ENCODE measurements around the gene PGBD4. TPM values are rescaled to one million over a fixed set of nuclear protein-coding genes. Genes with fewer than 3 reads are reported as not detected.

Gene PGBD4
- polyA plus RNA-seq, 3 donors: 0.38 to 0.93 (median 0.58) TPM

- Histone ChIP-seq H3K9ac (ENCODE audit: insufficient read depth, low read length, poor library complexity, severe bottlenecking) (peak overlapping the region; percentile 91), H3K36me3 (replicated peaks in 1 of 2; ENCODE audit: control insufficient read depth in 1 of 2, insufficient read depth in 2 of 2, low read length in 2 of 2) (peaks cover 0 to 4% of the 10 kb centered on the region in 2 donors), H3K4me2 (replicated peaks; ENCODE audit: extremely low read depth, low read length, poor library complexity, severe bottlenecking) (peak overlapping the region; percentile 88), H3K4me1 (ENCODE audit: control insufficient read depth in 1 of 2, insufficient read depth in 2 of 2, low read length in 2 of 2) (peaks cover 23 to 28% of the 10 kb centered on the region in 2 donors), H3K4me3 (replicated peaks in 1 of 3; ENCODE audit: low read depth in 2 of 3, low read length in 3 of 3) (peak overlapping the region; percentile 87 to 98 (median 97)), H2AFZ (ENCODE audit: insufficient read depth, low read depth, low read length, poor library complexity, severe bottlenecking) (peak overlapping the region; percentile 75), H4K20me1 (ENCODE audit: insufficient read depth, low read length) (no peaks in the 10 kb centered on the region), H3K27me3 (ENCODE audit: control insufficient read depth in 2 of 2, insufficient read depth in 2 of 2, low read length in 2 of 2) (no peaks in the 10 kb centered on the region), H3K9me3 (replicated peaks in 1 of 2; ENCODE audit: control insufficient read depth in 1 of 2, insufficient read depth in 1 of 2, low read length in 2 of 2) (no peaks in the 10 kb centered on the region), H3K27ac (ENCODE audit: low read depth in 1 of 2, low read length in 2 of 2) (peak overlapping the region; percentile 91 to 96), H3K79me2 (ENCODE audit: insufficient read depth, low read length) (peaks cover 43% of the 10 kb centered on the region)
- H3K4me3 Mint-ChIP-seq: peak overlapping the region; percentile 98 to 99
- peak overlapping the region; percentile 98 to 100 (median 99) for H3K27ac Mint-ChIP-seq
- intact Hi-C loops (cut with micrococcal nuclease): loop anchor here (5.0 to 10.0 kb wide), 4 partner anchors 110 to 882 kb away; partner anchors contain the start of genes KATNBL1 (in 2 of the 2), EMC4 (in 1 of the 2), SLC12A6 (in 1 of the 2) and ZNF770 (in 1 of the 2)
- H3K4me1 Mint-ChIP-seq: peaks cover 20% of the 10 kb centered on the region
- WGBS (ENCODE audit: insufficient coverage): 39% methylated on average over 17 of the region's 29 CpGs
- H3K27me3 Mint-ChIP-seq (ENCODE audit: low read depth in 3 of 3): no peaks in the 10 kb centered on the region
- TF ChIP-seq CTCF (IDR thresholded peaks at IDR 0.05): no peak
- DNase-seq: no peak
- peaks cover 9 to 14% of the 10 kb centered on the region in 2 donors for H3K36me3 Mint-ChIP-seq
- H3K9me3 Mint-ChIP-seq: peaks cover 2 to 15% (median 9%) of the 10 kb centered on the region in 7 donors
Observed at GRCh38 chr15:34102175-34102925, 467 bp downstream of the PGBD4 start.

DNA sequence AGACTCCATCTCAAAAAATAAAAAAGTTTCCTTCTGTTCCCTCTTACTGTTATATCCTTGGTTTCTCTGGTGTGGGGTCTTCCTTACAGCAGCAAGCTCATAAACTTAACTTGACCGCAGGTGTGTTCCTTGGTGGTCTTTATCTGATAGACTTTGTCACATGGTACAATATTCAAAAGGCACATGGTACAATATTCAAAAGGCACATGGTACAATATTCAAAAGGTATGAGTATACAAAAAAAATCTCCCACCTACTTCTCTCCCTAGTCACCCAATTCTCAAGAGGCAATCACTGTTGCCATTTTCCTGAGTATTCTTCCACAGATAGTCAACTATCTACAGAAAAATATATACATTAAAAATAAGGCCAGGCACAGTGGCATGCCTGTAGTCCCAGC, 4.5 kb downstream of the PGBD4 start:
- peaks cover 7% of the 10 kb centered on the region in 2 donors for H3K4me1 ChIP-seq (ENCODE audit: control insufficient read depth in 1 of 2, insufficient read depth in 2 of 2, low read length in 2 of 2)
- H3K36me3 ChIP-seq (replicated peaks in 1 of 2; ENCODE audit: control insufficient read depth in 1 of 2, insufficient read depth in 2 of 2, low read length in 2 of 2): no peaks in the 10 kb centered on the region
- no peak overlapping the region for H3K9ac ChIP-seq (ENCODE audit: insufficient read depth, low read length, poor library complexity, severe bottlenecking)
- no peak overlapping the region for H3K4me2 ChIP-seq (replicated peaks; ENCODE audit: extremely low read depth, low read length, poor library complexity, severe bottlenecking)
- Mint-ChIP-seq H3K27me3 (ENCODE audit: low read depth in 3 of 3) (no peaks in the 10 kb centered on the region), H3K4me1 (peaks cover 9% of the 10 kb centered on the region), H3K27ac (no peak overlapping the region), H3K4me3 (no peak overlapping the region), H3K9me3 (peaks cover 2 to 12% (median 9%) of the 10 kb centered on the region in 7 donors), H3K36me3 (peaks cover 9 to 10% of the 10 kb centered on the region in 2 donors)
- H4K20me1 ChIP-seq (ENCODE audit: insufficient read depth, low read length): no peaks in the 10 kb centered on the region
- H3K27ac ChIP-seq (ENCODE audit: low read depth in 1 of 2, low read length in 2 of 2): no peak overlapping the region
- peaks cover 2% of the 10 kb centered on the region for H3K79me2 ChIP-seq (ENCODE audit: insufficient read depth, low read length)
- intact Hi-C loops (cut with micrococcal nuclease): loop anchor here in 1 of 2 donors (10.0 kb wide), 1 partner anchor 878 kb away; the partner anchor contains the start of gene ZNF770
- no CpG with 5 or more reads among the region's 1 CpG for WGBS (ENCODE audit: insufficient coverage)
- DNase-seq: no peak
- no peaks in the 10 kb centered on the region for H3K9me3 ChIP-seq (replicated peaks in 1 of 2; ENCODE audit: control insufficient read depth in 1 of 2, insufficient read depth in 1 of 2, low read length in 2 of 2)
- no peak overlapping the region for H2AFZ ChIP-seq (ENCODE audit: insufficient read depth, low read depth, low read length, poor library complexity, severe bottlenecking)
- TF ChIP-seq CTCF (IDR thresholded peaks at IDR 0.05): no peak
- no peaks in the 10 kb centered on the region for H3K27me3 ChIP-seq (ENCODE audit: control insufficient read depth in 2 of 2, insufficient read depth in 2 of 2, low read length in 2 of 2)
- no peak overlapping the region for H3K4me3 ChIP-seq (replicated peaks in 1 of 3; ENCODE audit: low read depth in 2 of 3, low read length in 3 of 3)
